Erythroblast (primary cell): ENCODE data around the gene C22orf23.

Experiments
- GATA1 ChIP-seq: IDR thresholded peaks from 2 replicates; pipeline ENCODE4 v1.6.1; 2011; ENCODE audit warnings: low read depth, mild to moderate bottlenecking, control low read depth, low read length, moderate library complexity
- POLR2A ChIP-seq: IDR thresholded peaks from 2 replicates; pipeline ENCODE4 v1.6.1; 2011; ENCODE audit warnings: mild to moderate bottlenecking, low read length

DNA sequence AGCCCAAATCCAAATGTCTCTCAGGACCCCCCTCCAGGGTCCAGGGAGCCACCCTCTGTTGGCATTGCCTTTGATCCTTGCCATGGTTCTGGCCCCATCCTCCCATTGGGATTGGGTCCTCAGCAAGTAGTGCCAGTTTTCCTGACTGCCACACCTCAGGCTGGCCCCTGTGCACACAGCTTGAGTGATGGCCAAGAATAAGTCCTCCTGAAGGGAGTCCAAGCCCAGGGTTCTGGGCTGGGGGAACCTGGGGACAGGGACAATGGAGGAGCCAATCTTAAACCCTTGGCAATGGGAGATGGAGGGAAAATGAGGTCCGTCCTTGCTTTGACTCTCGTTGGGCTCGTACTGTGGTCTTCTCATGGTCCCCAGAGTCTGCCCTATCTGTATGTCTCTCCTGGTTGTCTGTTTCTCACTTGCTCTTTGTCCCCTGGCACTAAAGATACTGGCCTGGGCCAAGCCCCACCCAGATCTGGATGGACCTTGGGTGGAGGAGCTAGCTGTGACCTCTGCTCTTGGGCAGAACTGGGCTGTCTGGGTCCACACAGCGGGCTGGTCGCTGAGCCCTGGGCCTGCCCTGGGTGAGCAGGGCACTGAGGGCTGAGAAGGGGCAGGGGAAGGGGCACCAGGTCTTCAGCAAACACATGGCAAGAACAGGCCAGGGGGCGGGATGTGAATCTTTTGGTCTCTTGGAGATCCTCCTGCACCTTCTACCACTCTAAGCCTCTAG is 28.0 kb upstream of the C22orf23 start:
- no peak for TF ChIP-seq POLR2A
- TF ChIP-seq GATA1: no peak
